K562 (cell line): ENCODE data around the gene PDRG1. TPM values are rescaled to one million over a fixed set of nuclear protein-coding genes. Genes with fewer than 3 reads are reported as not detected.
A peak's percentile ranks its signal among the peaks of the same experiment; 100 is the strongest.

Source experiments
- JUND ChIP-seq, 2 experiments: IDR thresholded peaks; 2 replicates in 1 of 2; 3 replicates in 1 of 2; pipeline ENCODE4 v1.6.1; 2011; ENCODE audit warnings: borderline replicate concordance in 2 of 2, low read depth in 2 of 2, low read length in 2 of 2, improper control_type of control experiment in 1 of 2, missing biosample characterization in 1 of 2, missing genetic modification characterization in 1 of 2, missing genetic modification reagents in 1 of 2
- MBD2 ChIP-seq: sonication (generic); IDR thresholded peaks from 2 replicates; pipeline ENCODE4 v1.6.1; 2016; ENCODE audit warnings: low read depth, borderline replicate concordance
- MCM3 ChIP-seq: fragments of 450-650 bp; IDR thresholded peaks from 2 replicates; pipeline ENCODE4 v1.6.1; 2016
- POLR2A ChIP-seq: fragments of 450-650 bp; conservative IDR thresholded peaks from 2 replicates; pipeline ENCODE4 v1.6.1; 2016
- POLR2G ChIP-seq: fragments of 200-400 bp; formaldehyde crosslinking; IDR thresholded peaks from 2 replicates; pipeline ENCODE4 v1.6.1; 2017; ENCODE audit warnings: low read depth, mild to moderate bottlenecking, antibody characterized with exemption, low read length, moderate library complexity
- RFX1 ChIP-seq: fragments of 450-650 bp; IDR thresholded peaks from 2 replicates; pipeline ENCODE4 v1.6.1; 2016; ENCODE audit warnings: mild to moderate bottlenecking, moderate library complexity
- SRSF9 ChIP-seq: fragments of 200-400 bp; formaldehyde crosslinking; IDR thresholded peaks from 2 replicates; pipeline ENCODE4 v1.6.1; 2017; ENCODE audit warnings: low read depth, low read length, borderline replicate concordance
- ZBTB7A ChIP-seq: IDR thresholded peaks from 2 replicates; pipeline ENCODE4 v1.6.1; 2011; ENCODE audit warnings: low read depth, mild to moderate bottlenecking, low read length, moderate library complexity, borderline replicate concordance; ENCODE audit not compliant: control insufficient read depth
- ZNF277 ChIP-seq: fragments of 250-450 bp; sonication (Bioruptor Pico); IDR thresholded peaks from 2 replicates; pipeline ENCODE4 v1.8.0; 2022; ENCODE audit warnings: inconsistent platforms, mild to moderate bottlenecking, moderate library complexity, borderline replicate concordance
- ZNF551 ChIP-seq: fragments of 250-450 bp; sonication (Bioruptor Pico); IDR thresholded peaks from 2 replicates; pipeline ENCODE4 v1.5.0; 2021; ENCODE audit warnings: mild to moderate bottlenecking, moderate library complexity
- polyA plus RNA-seq, 8 experiments: library from polyadenylated mRNA; depleted of rRNA in 4 of 8; stranded (reverse) in 5 of 8; unstranded in 3 of 8; fragments of >200 nt; fragmentation: Nextera tagmentation in 2 of 8; fragmentation: Illumina TruSeq in 1 of 8; extraction: Ambion mirVana in 2 of 8; extraction: Trizol in 1 of 8; gene quantifications; 2 replicates each; pipeline versions ENCODE4 v1.2.1 to v1.2.3, GENCODE V29; 2011 to 2014; ENCODE audit warnings: inconsistent platforms in 1 of 8, missing spikeins in 1 of 8
- total RNA-seq, 7 experiments: library from RNA; depleted of rRNA in 6 of 7; stranded (reverse); fragments of >200 nt in 6 of 7; fragmentation: Illumina TruSeq in 2 of 7; extraction: Trizol in 2 of 7; gene quantifications; 2 replicates each; pipeline versions ENCODE4 v1.2.1 to v1.2.3, GENCODE V29; 2011 to 2021; ENCODE audit warnings: low replicate concordance in 1 of 7
- TF ChIP-seq, protein P1 (sequence below): fragments of 450-650 bp; IDR thresholded peaks from 2 replicates; pipeline ENCODE4 v1.6.1; 2016; ENCODE audit warnings: low read depth
- TF ChIP-seq, protein P2 (sequence below): fragments of 250-450 bp; sonication (Bioruptor Pico); IDR thresholded peaks from 2 replicates; pipeline ENCODE4 v1.8.0; 2021; ENCODE audit warnings: moderate library complexity, mild to moderate bottlenecking, inconsistent platforms
- TF ChIP-seq, protein P3 (sequence below), 2 experiments: fragments of 450-650 bp in 1 of 2; sonication (generic) in 1 of 2; formaldehyde crosslinking in 1 of 2; IDR thresholded peaks in 1 of 2; conservative IDR thresholded peaks in 1 of 2; 2 replicates each; pipeline versions ENCODE4 v1.6.1 to v1.8.1; 2016 to 2023; ENCODE audit warnings: mild to moderate bottlenecking in 2 of 2, moderate library complexity in 2 of 2, inconsistent platforms in 1 of 2, missing genetic modification reagents in 1 of 2
- TF ChIP-seq, protein P4 (sequence below): fragments of 450-650 bp; formaldehyde crosslinking; IDR thresholded peaks from 2 replicates; pipeline ENCODE4 v1.4.0; 2022; ENCODE audit warnings: mild to moderate bottlenecking, moderate library complexity

The PDRG1 gene
- total and polyA plus RNA-seq, 9 of the 15 experiments (the other 6 are each of a cell fraction or from before 2014, with no cell fraction given): 12.6 to 58.6 (median 26.1) TPM

DNA sequence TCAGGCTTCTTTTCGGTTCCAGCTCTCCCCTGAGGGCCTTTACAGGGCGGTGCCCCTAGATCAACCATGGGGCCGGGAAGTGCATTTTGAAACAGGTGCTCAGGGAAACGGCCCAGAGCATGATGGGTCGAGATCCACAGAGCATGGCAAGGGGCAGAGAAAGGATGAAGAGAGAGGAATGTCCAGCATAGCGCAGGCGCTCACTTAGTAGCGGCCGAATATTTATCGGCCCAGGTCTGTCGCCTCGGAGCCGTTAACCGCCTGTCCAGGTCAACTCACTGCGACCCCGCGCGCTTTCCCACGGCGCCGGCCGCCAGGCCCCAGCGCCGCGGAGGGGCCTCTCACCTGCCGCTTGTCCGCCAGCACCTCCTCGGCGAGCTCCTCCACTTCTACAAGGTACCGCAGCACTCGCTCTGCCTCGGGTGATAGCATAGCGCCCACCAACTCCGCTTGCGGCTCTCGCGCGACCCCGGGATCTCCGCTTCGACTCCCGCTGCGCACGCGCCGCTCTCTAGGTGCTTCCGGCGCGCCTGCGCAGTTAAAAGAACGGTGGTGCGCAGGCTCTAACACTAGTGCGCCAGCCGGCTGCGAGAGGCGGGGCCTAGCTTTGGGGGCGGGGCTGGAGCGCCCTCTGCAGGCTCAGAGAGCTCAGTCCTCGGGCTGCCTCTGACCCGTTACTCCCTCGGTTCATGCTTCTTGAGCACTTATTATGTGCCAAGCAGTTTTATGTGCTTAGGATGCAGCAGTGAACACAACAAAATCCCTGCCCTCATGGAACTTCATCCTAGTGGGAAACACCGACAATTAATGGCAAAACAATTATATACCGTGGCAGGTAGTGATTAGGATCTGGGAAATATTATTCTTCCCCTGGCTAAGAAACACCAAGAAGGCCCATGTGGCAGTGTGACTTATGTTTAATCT lies at the start of gene PDRG1 (continued):
- TF ChIP-seq, protein P1, sequence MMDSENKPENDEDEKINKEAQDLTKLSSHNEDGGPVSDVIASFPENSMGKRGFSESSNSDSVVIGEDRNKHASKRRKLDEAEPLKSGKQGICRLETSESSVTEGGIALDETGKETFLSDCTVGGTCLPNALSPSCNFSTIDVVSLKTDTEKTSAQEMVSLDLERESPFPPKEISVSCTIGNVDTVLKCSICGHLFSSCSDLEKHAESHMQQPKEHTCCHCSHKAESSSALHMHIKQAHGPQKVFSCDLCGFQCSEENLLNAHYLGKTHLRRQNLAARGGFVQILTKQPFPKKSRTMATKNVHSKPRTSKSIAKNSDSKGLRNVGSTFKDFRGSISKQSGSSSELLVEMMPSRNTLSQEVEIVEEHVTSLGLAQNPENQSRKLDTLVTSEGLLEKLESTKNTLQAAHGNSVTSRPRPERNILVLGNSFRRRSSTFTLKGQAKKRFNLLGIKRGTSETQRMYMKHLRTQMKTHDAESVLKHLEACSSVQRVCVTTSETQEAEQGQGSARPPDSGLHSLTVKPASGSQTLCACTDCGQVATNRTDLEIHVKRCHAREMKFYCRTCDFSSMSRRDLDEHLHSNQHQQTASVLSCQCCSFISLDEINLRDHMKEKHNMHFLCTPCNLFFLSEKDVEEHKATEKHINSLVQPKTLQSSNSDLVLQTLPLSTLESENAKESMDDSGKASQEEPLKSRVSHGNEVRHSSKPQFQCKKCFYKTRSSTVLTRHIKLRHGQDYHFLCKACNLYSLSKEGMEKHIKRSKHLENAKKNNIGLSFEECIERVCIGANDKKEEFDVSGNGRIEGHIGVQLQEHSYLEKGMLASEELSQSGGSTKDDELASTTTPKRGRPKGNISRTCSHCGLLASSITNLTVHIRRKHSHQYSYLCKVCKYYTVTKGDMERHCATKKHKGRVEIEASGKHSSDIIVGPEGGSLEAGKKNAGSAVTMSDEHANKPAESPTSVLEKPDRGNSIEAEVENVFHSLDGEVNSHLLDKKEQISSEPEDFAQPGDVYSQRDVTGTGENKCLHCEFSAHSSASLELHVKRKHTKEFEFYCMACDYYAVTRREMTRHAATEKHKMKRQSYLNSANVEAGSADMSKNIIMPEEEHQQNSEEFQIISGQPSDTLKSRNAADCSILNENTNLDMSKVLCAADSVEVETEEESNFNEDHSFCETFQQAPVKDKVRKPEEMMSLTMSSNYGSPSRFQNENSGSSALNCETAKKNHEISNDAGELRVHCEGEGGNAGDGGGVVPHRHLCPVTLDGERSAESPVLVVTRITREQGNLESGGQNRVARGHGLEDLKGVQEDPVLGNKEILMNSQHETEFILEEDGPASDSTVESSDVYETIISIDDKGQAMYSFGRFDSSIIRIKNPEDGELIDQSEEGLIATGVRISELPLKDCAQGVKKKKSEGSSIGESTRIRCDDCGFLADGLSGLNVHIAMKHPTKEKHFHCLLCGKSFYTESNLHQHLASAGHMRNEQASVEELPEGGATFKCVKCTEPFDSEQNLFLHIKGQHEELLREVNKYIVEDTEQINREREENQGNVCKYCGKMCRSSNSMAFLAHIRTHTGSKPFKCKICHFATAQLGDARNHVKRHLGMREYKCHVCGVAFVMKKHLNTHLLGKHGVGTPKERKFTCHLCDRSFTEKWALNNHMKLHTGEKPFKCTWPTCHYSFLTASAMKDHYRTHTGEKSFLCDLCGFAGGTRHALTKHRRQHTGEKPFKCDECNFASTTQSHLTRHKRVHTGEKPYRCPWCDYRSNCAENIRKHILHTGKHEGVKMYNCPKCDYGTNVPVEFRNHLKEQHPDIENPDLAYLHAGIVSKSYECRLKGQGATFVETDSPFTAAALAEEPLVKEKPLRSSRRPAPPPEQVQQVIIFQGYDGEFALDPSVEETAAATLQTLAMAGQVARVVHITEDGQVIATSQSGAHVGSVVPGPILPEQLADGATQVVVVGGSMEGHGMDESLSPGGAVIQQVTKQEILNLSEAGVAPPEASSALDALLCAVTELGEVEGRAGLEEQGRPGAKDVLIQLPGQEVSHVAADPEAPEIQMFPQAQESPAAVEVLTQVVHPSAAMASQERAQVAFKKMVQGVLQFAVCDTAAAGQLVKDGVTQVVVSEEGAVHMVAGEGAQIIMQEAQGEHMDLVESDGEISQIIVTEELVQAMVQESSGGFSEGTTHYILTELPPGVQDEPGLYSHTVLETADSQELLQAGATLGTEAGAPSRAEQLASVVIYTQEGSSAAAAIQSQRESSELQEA: no peak
- TF ChIP-seq, protein P2, sequence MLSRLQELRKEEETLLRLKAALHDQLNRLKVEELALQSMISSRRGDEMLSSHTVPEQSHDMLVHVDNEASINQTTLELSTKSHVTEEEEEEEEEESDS (CRISPR knock-in tag): no peak
- TF ChIP-seq, protein P3, sequence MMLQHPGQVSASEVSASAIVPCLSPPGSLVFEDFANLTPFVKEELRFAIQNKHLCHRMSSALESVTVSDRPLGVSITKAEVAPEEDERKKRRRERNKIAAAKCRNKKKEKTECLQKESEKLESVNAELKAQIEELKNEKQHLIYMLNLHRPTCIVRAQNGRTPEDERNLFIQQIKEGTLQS (IDR thresholded peaks at IDR 0.05): no peak
- TF ChIP-seq, protein P3 (CRISPR knock-in tag; conservative IDR thresholded peaks at IDR 0.05): no peak
- TF ChIP-seq SRSF9: no peak
- TF ChIP-seq MCM3: no peak
- TF ChIP-seq ZNF551 (CRISPR knock-in tag): no peak
- TF ChIP-seq RFX1: no peak
- TF ChIP-seq ZNF277 (CRISPR knock-in tag): no peak
- TF ChIP-seq JUND (IDR thresholded peaks at IDR 0.05; ENCODE audit: borderline replicate concordance, low read depth, low read length): peak; percentile 42; the same call in 1 of the 2 replicates
- TF ChIP-seq JUND (tag; IDR thresholded peaks at IDR 0.05; ENCODE audit: borderline replicate concordance, low read depth, low read length): no peak; the same call in 2 of the 3 replicates
- TF ChIP-seq POLR2A: peak; percentile 85
- TF ChIP-seq, protein P4, sequence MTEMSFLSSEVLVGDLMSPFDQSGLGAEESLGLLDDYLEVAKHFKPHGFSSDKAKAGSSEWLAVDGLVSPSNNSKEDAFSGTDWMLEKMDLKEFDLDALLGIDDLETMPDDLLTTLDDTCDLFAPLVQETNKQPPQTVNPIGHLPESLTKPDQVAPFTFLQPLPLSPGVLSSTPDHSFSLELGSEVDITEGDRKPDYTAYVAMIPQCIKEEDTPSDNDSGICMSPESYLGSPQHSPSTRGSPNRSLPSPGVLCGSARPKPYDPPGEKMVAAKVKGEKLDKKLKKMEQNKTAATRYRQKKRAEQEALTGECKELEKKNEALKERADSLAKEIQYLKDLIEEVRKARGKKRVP: no peak
- TF ChIP-seq ZBTB7A: peak; percentile 77; the same call in 1 of the 2 replicates
- peak; percentile 94 for TF ChIP-seq POLR2G
- 0 out of 2 replicates have a peak, but pooled peaks have one; percentile 20 for TF ChIP-seq MBD2
